WI38 (cell line): ENCODE measurements around the gene KIF26A.
"Not testable (repeated sequence)": the region's sequence is repeated elsewhere in the genome, so short reads cannot be mapped to it uniquely, and the experiment has no call there.

Source experiments
- H3K4me3 ChIP-seq: 2 replicates; pipeline ENCODE4 v1.5.1; 2011; ENCODE audit warnings: low read depth, mild to moderate bottlenecking, control low read depth, low read length
- TF ChIP-seq, protein P1 (sequence below): IDR thresholded peaks from 2 replicates; pipeline ENCODE4 v1.5.1; 2012; ENCODE audit warnings: low read depth, mild to moderate bottlenecking, control low read depth, low read length

Gene KIF26A

DNA sequence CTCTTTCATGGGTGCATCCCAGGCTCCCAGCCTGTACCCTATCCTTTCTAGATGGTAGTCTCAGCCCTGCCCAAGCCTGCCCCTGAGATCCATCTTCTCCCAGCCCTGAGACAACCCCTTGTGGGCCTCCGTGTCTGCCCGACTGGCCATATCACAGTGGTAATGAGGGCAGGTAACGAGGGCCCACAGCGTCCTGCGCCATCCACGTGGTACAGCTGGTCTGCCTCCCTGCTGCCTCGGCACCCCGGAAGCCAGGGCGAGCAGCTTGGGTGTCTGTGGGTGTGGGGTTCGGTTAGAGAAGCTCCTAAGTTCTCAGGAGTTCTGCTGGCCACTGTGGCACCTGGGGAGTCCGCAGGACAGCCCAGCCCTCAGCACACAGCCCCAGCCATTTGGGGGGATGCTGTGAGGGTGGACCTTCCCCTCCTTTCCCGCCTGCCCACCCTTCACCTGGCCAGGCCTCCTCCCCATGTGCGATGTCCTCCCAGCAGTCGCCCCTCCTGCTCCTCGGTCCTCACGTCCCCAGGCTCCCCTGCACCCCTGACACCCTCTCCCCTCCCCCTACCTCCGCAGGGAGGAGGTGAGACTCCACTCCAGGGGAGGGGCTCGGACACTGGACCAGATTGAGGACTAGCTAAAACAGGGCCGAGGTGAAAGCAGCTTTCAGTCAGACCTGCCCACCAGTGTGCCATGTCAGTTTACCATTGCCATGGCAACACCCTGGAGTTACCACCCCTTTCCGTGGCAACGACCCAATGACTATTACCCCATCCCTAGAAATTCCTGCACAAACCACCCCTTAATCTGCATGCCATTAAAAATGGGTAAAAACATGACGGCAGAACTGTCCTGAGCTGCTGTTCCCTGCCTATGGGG, 69.0 kb downstream of the KIF26A start:
- no peak overlapping the region for H3K4me3 ChIP-seq
- TF ChIP-seq, protein P1, sequence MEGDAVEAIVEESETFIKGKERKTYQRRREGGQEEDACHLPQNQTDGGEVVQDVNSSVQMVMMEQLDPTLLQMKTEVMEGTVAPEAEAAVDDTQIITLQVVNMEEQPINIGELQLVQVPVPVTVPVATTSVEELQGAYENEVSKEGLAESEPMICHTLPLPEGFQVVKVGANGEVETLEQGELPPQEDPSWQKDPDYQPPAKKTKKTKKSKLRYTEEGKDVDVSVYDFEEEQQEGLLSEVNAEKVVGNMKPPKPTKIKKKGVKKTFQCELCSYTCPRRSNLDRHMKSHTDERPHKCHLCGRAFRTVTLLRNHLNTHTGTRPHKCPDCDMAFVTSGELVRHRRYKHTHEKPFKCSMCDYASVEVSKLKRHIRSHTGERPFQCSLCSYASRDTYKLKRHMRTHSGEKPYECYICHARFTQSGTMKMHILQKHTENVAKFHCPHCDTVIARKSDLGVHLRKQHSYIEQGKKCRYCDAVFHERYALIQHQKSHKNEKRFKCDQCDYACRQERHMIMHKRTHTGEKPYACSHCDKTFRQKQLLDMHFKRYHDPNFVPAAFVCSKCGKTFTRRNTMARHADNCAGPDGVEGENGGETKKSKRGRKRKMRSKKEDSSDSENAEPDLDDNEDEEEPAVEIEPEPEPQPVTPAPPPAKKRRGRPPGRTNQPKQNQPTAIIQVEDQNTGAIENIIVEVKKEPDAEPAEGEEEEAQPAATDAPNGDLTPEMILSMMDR: no peak

DNA sequence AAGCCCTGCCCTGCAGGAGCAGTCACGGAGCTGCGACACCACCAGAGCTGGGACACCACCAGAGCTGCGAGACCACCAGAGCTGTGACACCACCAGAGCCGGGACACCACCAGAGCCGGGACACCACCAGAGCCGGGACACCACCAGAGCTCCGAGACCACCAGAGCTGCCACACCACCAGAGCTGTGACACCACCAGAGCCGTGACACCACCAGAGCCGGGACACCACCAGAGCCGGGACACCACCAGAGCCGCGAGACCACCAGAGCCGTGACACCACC, 69.6 kb downstream of the KIF26A start:
- not testable (repeated sequence) for H3K4me3 ChIP-seq

DNA sequence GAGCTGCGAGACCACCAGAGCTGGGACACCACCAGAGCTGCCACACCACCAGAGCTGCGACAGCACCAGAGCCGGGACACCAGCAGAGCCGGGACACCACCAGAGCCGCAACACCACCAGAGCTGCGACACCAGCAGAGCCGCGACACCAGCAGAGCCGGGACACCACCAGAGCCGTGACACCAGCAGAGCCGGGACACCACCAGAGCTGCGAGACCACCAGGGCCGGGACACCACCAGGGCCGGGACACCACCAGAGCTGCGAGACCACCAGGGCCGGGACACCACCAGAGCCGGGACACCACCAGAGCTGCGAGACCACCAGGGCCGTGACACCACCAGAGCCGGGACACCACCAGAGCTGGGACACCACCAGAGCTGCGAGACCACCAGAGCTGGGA, 69.9 kb downstream of the KIF26A start:
- not testable (repeated sequence) for H3K4me3 ChIP-seq

DNA sequence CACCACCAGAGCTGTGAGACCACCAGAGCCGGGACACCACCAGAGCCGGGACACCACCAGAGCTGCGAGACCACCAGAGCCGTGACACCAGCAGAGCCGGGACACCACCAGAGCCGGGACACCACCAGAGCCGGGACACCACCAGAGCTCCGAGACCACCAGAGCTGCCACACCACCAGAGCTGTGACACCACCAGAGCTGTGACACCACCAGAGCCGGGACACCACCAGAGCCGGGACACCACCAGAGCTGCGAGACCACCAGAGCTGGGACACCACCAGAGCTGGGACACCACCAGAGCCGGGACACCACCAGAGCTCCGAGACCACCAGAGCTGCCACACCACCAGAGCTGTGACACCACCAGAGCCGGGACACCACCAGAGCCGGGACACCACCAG, 70.7 kb downstream of the KIF26A start:
- not testable (repeated sequence) for H3K4me3 ChIP-seq

DNA sequence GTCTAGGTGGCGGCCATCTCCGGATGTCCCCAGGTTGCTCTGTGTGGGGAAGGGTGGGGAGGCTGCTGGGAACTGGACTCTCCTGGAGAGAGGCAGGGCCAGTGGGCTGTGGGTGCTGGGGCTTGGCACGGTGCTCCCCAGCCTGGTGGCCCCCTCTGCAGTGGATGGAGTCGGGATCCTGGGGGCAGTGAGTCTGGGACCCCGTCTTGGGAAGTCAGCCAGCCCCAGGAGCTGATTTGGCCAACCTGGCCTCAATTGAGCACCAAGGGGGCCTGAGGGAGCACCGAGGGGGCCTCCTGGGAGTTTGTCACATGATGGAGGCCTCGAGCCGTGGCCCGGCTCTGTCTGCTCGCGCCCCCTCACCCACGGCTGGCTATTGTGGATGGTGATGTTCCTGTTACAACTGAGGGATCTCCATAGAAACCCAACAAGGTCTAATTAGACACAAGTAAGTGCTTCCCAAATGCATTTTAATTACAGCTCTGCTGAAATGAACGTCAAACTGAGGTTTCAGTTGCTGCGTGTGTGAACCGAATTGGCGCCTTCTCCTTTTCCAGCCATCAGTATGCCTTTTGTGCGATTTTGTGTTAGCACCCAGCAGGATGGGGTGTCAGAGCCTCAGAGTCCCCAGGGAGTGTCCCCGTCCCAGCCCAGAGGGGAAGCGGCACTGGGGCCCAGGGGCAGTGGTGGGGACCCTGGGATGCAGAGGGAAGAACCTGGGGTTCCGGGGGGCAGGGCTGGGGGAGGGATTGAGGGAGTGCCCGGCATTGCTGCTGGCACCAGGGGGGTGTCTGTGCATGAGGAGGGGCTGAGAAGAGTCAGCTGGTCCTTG, 71.8 kb downstream of the KIF26A start:
- TF ChIP-seq, protein P1: no peak

DNA sequence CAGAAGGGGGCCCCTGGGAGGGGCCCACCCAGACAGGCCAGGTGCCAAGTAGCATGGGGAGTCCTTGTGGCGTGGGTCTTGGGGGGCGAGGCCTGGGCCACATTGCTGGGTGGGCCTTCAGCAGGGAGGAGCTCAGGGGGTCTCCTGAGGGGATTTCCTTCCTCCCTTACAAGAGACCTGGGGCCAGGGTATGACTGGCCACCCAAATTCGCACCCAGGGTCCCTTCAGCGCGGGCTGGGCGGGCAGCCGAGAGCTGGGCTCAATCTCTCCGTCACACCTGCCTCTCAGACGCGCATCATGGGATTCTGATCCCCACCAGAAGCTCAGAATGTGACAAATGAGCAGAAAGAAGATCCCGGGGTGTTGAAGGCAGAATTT, 72.4 kb downstream of the KIF26A start:
- TF ChIP-seq, protein P1: no peak
- H3K4me3 ChIP-seq: no peak overlapping the region

More for the DNA sequence above, 71.8 kb downstream of the KIF26A start:
- no peak overlapping the region for H3K4me3 ChIP-seq

DNA sequence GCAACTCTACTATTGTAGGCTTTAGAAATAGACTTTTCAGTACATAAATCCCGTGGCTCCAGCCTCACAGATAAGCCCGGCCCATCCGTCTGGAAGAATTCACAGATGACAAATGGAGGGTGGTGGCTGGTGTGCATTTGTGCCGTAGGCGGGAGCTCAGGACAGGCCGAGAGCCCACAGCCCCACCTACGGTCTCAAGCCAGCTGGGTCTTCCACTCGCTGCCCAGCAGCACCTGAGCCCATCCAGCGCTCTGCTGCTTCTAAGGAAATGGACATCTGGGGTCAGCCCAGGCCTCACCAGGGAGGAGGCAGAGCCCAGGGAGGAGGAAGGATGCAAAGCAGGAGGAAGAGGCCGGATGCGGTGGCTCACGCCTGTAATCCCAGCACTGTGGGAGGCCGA, 72.8 kb downstream of the KIF26A start:
- no peak overlapping the region for H3K4me3 ChIP-seq
- TF ChIP-seq, protein P1: no peak

DNA sequence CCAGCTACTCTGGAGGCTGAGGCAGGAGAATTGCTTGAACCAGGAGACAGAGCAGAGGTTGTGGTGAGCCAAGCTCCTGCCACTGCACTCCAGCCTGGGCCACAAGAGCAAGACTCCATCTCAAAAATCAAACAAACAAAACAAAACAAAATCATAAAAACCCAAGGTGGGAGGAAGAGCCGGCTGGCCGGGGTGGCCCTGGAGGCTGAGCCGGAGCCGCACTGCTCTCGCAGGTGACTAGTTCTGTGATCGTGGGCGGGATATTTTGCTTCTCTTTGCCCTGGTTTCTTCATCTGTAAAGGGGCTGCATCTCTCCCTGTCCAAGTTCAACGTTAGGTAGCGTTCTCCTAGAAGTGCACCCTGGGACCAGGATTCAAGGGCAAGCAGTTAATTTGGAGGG, 73.4 kb downstream of the KIF26A start:
- TF ChIP-seq, protein P1: no peak
- H3K4me3 ChIP-seq: no peak overlapping the region
